Middle frontal gyrus (tissue), 1 donor: ENCODE data around the gene DNHD1.

Source experiments
- DNase-seq: peaks from one replicate; pipeline ENCODE4 v3.0.0-alpha.2; 2015; ENCODE audit warnings: low spot score; ENCODE audit errors: extremely low spot score

DNHD1 gene

DNA sequence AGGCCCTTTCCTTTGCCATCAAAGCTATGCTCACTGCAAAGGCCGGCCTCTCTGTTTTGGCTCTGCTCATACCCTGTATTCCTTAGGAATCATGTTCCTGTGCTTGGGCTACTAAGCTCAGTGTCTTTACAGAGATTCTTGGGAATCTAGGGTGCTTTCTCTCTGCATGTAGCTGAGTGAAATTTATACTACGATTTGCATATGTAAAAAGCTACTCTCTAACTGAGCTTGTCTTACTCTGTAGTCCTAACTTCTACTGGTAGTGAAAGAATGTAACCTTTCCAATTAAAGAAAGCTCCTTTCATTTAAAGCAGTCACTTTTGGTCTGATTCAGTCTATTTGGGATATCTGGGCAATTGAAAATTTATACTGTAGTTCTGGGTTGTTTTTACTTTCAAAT lies 32.2 kb downstream of the DNHD1 start:
- no peak for DNase-seq

DNA sequence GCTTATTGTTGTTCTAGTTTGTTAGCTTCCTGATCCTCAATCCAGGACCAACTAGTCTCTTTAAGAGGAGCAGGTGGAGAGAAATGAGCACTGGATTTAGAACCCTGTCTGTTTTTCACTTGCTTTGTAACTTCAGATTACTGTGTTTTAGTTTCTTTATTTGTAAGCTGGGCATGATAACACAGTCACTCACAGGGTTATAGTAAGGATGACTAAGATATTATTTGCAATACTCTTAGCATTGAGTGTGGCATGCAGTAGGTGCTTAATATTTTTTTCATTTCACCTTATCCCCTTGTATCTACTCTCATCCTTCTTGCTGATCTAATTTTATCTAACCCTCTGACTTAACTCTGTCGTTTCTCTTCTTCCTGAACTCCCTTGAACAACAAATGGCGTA lies 33.8 kb downstream of the DNHD1 start:
- no peak for DNase-seq

- peak; percentile 38 for DNase-seq
Observed at GRCh38 chr11:6531267-6531752, 34.2 kb downstream of the DNHD1 start.

DNA sequence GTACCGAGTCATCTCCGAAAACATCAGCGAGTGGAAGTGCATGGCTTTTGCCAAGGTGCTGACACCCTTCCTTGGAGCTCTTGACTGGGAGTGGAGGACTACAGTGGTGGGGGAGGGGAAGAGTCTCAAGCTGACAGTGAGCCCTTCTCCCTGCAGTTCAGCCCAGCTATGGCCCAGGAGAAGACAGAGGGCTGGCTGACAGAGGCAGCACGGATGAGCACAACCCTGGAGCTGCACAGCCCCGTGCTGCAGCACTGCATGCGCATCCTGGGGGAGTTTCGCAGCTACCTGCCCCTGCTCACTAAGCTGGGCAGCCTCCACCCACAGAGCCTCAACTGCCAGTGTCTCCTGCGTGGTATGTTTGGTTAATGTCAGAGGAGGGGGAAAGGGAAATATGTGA lies 41.4 kb downstream of the DNHD1 start:
- DNase-seq: no peak

- no peak for DNase-seq
Observed at GRCh38 chr11:6538945-6539344, 41.9 kb downstream of the DNHD1 start.

DNA sequence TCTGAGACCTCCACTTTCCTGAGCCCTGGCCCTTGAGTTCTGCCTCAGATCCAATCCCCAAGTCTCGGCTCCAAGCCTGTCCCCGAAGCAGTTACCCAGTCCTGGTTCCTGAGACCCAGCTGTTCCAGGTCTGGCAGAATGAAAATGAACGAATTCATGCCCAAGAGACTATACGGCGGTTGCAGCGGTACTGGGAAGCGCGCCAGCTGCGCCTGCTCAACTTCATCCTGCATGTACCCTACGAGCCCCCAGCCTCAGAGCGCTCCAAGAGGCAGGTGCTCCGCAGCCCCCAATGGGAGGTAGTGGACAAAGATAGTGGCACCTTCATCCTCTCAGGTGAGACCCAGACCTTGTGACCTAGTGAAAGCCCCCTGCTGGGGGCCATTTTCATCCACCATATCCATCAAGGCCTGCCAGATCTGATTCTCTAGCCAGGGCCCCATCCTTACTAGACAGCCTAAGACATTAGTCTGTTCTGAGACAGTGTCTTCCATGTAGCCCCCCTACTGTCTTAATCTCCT lies 42.7 kb downstream of the DNHD1 start:
- no peak for DNase-seq

GRCh38 chr11:6541356-6541755 lies 44.3 kb downstream of the DNHD1 start:
- DNase-seq: no peak

GRCh38 chr11:6542727-6543126 lies 45.6 kb downstream of the DNHD1 start:
- DNase-seq: no peak

GRCh38 chr11:6544921-6545850 lies 48.1 kb downstream of the DNHD1 start:
- no peak for DNase-seq

GRCh38 chr11:6545917-6546605 lies 49.0 kb downstream of the DNHD1 start:
- DNase-seq: no peak

DNA sequence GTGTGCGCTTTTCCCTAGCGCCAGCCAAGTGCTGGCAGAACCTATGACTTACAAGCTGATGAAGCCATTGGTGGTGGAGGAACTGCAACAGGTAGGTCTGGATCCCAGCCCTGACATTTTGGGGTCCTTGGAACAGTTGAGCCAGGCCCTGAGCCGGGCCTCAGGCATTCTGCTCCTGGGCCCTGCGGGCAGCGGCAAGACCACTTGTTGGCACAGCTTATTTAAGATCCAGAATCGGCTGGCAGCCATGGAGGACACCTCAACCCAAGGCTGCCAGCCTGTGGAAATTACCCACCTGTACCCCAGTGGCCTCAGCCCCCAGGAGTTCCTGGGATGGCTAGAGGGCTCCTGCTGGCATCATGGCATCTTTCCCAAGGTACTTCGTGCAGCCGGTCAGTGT lies 49.7 kb downstream of the DNHD1 start:
- no peak for DNase-seq

GRCh38 chr11:6547177-6547576 lies 50.1 kb downstream of the DNHD1 start:
- DNase-seq: no peak

DNA sequence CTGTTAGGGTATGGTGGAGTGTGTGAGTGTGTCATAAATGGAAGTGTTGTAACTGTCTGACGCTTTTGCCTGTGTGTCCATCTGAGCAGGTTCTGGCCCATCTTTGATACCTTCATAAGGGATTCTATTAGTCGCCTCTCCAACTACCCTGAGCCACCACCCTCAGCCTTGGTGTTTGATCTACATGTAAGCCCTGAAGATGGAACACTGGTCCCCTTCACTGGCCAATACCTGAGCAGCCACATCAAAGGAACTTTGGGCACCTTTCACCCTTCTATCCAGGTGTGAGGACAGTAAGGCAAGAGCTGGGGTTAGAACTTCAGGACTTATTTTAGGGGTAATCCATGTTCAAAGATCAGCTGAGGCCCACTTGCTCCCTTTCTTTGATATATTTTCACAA lies 51.0 kb downstream of the DNHD1 start:
- no peak for DNase-seq

DNA sequence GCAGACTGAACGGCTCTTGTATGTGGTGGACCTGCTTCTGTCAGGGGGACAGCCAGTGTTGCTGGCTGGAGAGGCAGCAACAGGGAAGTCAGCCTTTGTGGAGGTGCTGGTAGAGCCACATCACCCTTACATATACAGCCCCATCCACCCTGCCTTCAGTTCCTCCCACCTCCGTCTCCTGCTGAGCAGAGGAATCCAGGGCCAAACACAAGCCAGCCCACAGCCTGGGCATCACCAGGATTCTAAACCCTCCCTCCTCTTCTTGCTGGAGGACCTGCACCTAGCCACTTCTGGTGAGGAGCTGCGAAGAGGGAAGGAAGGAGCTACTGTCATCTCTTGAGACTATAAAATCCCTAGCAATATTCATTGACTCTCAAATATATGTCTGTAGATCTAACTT lies 51.6 kb downstream of the DNHD1 start:
- DNase-seq: no peak

DNA sequence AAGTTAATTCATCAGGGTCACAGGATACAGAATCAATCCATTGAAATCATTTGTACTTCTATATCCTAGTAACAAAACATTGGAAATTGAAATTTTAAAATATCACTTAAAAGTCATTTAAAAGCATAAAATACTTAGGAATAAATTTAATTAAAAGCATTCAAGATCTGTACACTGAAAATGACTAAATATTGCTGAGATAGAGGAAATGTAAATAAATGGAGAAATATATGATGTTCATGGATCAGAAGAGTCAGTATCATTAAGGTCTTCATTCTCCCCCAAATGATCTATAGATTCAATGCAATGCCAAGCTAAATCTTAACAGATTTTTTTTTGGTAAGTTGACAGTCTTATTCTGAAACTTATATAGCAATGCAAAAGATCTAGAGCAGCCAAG lies 56.6 kb downstream of the DNHD1 start:
- DNase-seq: no peak

DNA sequence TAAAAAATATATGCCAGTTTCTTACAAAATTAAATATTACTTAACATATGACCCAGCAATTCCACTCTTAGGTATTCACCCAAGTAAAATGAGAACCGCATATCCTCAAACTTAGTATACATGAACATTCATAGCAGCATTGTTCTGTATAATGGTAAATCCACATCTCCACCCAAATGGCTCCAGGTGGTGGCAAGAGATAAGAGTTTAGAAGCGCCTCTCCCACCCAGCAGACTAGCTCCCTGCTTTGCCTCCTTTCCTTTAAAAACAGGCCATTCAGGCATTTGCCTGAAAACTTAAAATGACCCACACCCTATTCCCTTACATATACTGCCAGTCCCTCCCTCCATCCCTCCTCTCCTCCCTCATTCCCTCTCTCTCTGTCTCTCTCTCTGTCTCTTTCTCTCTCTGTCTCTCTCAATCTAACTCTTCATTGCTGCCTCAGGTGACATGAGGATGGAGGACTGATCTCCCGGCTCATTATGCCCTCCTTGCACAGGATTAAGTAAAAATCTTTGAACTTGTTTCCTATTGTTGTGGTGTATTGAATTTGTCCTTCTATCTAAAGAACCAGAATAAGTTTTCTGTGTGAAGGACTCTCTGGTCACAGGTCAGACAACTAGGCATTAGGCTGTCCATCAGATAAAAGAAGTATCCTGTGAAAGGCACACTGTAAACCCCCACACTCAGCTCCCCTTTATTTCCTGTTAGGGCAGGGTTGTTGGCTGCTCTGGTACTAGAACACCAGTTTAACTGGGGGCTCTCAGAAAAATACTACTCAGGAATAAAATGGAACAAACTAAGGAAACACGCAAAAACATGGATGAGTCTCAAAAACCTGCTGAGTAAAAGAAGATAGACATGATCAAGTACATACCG lies 58.0 kb downstream of the DNHD1 start:
- DNase-seq: no peak

GRCh38 chr11:6556139-6556949 lies 59.3 kb downstream of the DNHD1 start:
- no peak for DNase-seq

DNA sequence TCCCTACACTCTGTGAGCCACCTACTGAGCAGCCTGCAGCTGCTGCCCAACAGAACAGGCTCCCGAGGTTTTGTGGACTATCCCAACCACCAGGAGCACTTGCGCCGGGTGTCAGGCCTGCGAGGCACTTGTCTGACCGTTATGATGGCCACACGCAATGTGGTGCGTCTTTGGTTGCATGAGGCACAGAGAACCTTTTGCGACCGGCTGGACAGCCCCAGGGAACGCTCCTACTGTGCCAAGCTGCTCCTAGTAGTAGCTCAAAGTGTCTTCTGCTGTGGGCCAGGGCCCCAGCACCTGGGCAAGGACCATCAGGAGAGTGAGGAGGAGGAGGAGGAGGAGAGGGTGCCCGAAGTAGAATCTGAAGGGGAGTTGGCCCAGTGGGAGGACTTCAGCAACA lies 60.0 kb downstream of the DNHD1 start:
- no peak for DNase-seq

GRCh38 chr11:6557761-6558674 lies 60.9 kb downstream of the DNHD1 start:
- DNase-seq: no peak
